ENCODE measurements around the gene TP53INP2. TPM values are rescaled to one million over a fixed set of nuclear protein-coding genes. Genes with fewer than 3 reads are reported as not detected.

TP53INP2 gene
- total and polyA plus RNA-seq, 9 of the 15 experiments (the other 6 are each of a cell fraction or from before 2014, with no cell fraction given): 0.43 to 5.0 (median 1.3) TPM

- TF ChIP-seq HDGF (IDR thresholded peaks at IDR 0.05): peak; percentile 13; the same call in 1 of the 2 replicates
- peak; percentile 8 for TF ChIP-seq ZFP36 (IDR thresholded peaks at IDR 0.05; ENCODE audit: low read depth, low read length, partially characterized antibody)
Measured at GRCh38 chr20:34705397-34706301, 1.5 kb downstream of the TP53INP2 start (continued).

- no peak overlapping the region for H2AFZ ChIP-seq (ENCODE audit: low read depth, low read length)
- H3K4me2 ChIP-seq (ENCODE audit: insufficient read depth, low read length): no peak overlapping the region
- no peaks in the 10 kb centered on the region for H4K20me1 ChIP-seq (replicated peaks; ENCODE audit: control insufficient read depth, insufficient read depth, low read length)
- no peak overlapping the region for H3K27ac ChIP-seq (ENCODE audit: extremely low read depth, low read depth, low read length)
- in situ Hi-C loops (cut with MboI) (loop anchor here (10.0 kb wide), 2 partner anchors 172 to 392 kb away; no protein-coding TSS in a partner anchor), intact Hi-C loops (cut with micrococcal nuclease) (loop anchor here (5.0 kb wide), 1 partner anchor 514 kb away; no protein-coding TSS in a partner anchor)
- ChIA-PET POLR2A (interaction anchor here (0.7 to 2.0 kb wide), 3 partner anchors 15 to 167 kb away, joined by 3 to 7 read pairs (median 6); partner anchors contain the start of gene NCOA6), CTCF (ENCODE audit: low intra/inter-chr PET ratio) (no interaction called here)
- H3K9me1 ChIP-seq (ENCODE audit: control insufficient read depth, insufficient read depth, low read length): no peaks in the 10 kb centered on the region
- no peaks in the 10 kb centered on the region for H3K27me3 ChIP-seq (ENCODE audit: control insufficient read depth in 2 of 2, insufficient read depth in 2 of 2, low read length in 2 of 2)
- H3K9me3 ChIP-seq (replicated peaks; ENCODE audit: control insufficient read depth, insufficient read depth, low read depth, low read length): no peaks in the 10 kb centered on the region
- no peaks in the 10 kb centered on the region for H3K79me2 ChIP-seq (ENCODE audit: control insufficient read depth, insufficient read depth, low read length)
- TF ChIP-seq TOE1 (IDR thresholded peaks at IDR 0.05; ENCODE audit: borderline replicate concordance) (no peak), TOE1 (CRISPR knock-in tag; IDR thresholded peaks at IDR 0.05; ENCODE audit: borderline replicate concordance, low read depth) (no peak), ZNF217 (CRISPR knock-in tag; IDR thresholded peaks at IDR 0.05) (no peak), MCM5 (IDR thresholded peaks at IDR 0.05; ENCODE audit: low read depth) (no peak), PBX2 (CRISPR knock-in tag; IDR thresholded peaks at IDR 0.05; ENCODE audit: low read depth) (no peak), PBX2 (tag; conservative IDR thresholded peaks at IDR 0.05; ENCODE audit: low read depth) (no peak), NFE2 (IDR thresholded peaks at IDR 0.05; ENCODE audit: low read depth) (no peak), ASH1L (IDR thresholded peaks at IDR 0.05; ENCODE audit: borderline replicate concordance, low read depth, partially characterized antibody) (no peak), AFF4 (CRISPR knock-in tag; IDR thresholded peaks at IDR 0.05) (no peak)
- no TSS peak for BruUV-seq (replicated peaks)
- ATAC-seq (no peak), DNase-seq (ENCODE audit: extremely low read depth in 1 of 4, low spot score in 3 of 4) (no peak), FAIRE-seq (no peak)
- H3K9ac ChIP-seq (ENCODE audit: insufficient read depth in 1 of 2, low read depth in 2 of 2, low read length in 2 of 2): no peak overlapping the region
- H3K36me3 ChIP-seq (ENCODE audit: control insufficient read depth, insufficient read depth, low read length): no peaks in the 10 kb centered on the region; the same call in 2 of the 3 replicates
- no peak overlapping the region for H3K4me3 ChIP-seq
- peaks cover 16 to 38% of the 10 kb centered on the region in 2 experiments for H3K4me1 ChIP-seq (replicated peaks in 1 of 2; ENCODE audit: control insufficient read depth in 2 of 2, insufficient read depth in 2 of 2, low read length in 2 of 2)
- WGBS (ENCODE audit: insufficient coverage, low coverage, missing lambda C conversion rate): 42% methylated on average over 1 of the region's 1 CpG
Measured at GRCh38 chr20:34706302-34706875, 2.2 kb downstream of the TP53INP2 start.
